SJCRH30 (cell line): ENCODE results near the gene EPS15. TPM values are rescaled to one million over a fixed set of nuclear protein-coding genes. Genes with fewer than 3 reads are reported as not detected.
"Not testable (repeated sequence)": the region's sequence is repeated elsewhere in the genome, so short reads cannot be mapped to it uniquely, and the experiment has no call there.

ENCODE experiments used
- DNase-seq, 2 experiments: peaks; one replicate each; pipeline ENCODE4 v3.0.0-alpha.2; 2015 to 2020
- H3K27ac ChIP-seq: fragments of 250-450 bp; sonication (Bioruptor Pico); 2 replicates; pipeline ENCODE4 v1.5.1; 2020; ENCODE audit warnings: mild to moderate bottlenecking, moderate library complexity
- H3K27me3 ChIP-seq: fragments of 250-450 bp; sonication (Bioruptor Pico); 2 replicates; pipeline ENCODE4 v1.5.1; 2020; ENCODE audit warnings: mild to moderate bottlenecking, moderate library complexity
- H3K36me3 ChIP-seq: fragments of 250-450 bp; sonication (Bioruptor Pico); 2 replicates; pipeline ENCODE4 v1.5.1; 2020; ENCODE audit warnings: mild to moderate bottlenecking, moderate library complexity
- H3K4me1 ChIP-seq: fragments of 250-450 bp; sonication (Bioruptor Pico); 2 replicates; pipeline ENCODE4 v1.5.1; 2020; ENCODE audit warnings: mild to moderate bottlenecking, moderate library complexity
- H3K4me3 ChIP-seq: fragments of 250-450 bp; sonication (Bioruptor Pico); 2 replicates; pipeline ENCODE4 v1.5.1; 2020; ENCODE audit warnings: mild to moderate bottlenecking, moderate library complexity
- H3K9me3 ChIP-seq: fragments of 250-450 bp; sonication (Bioruptor Pico); replicated peaks from 2 replicates; pipeline ENCODE4 v1.5.1; 2020; ENCODE audit warnings: mild to moderate bottlenecking, moderate library complexity
- total RNA-seq: library from RNA; depleted of rRNA; stranded (reverse); fragments of >200 nt; shearing (Covaris generic); gene quantifications from 2 replicates; pipeline ENCODE4 v1.2.3, GENCODE V29; 2014

EPS15 gene
- total RNA-seq, 1 experiment from 2014 or later = 34.7 TPM

GRCh38 chr1:51331206-51332100 is 187.6 kb downstream of the EPS15 start:
- no peaks in the 10 kb centered on the region for H3K36me3 ChIP-seq
- H3K27ac ChIP-seq = no peak overlapping the region
- no peaks in the 10 kb centered on the region for H3K9me3 ChIP-seq
- peaks cover 11% of the 10 kb centered on the region for H3K4me1 ChIP-seq
- H3K4me3 ChIP-seq = no peak overlapping the region
- DNase-seq = peak; percentile 56 to 74
- H3K27me3 ChIP-seq = no peaks in the 10 kb centered on the region

GRCh38 chr1:51330331-51331201 is 188.5 kb downstream of the EPS15 start, which contains the start of gene TTC39A:
TSS of gene TTC39A (minus strand) at chr1:51330562. CDS start at chr1:51330477, 85 bp downstream.
- Histone ChIP-seq H3K4me3 (peak within 1 kb of the TSS; percentile 47), H3K36me3 (no peaks in the 10 kb centered on the region), H3K27ac (no peak within 1 kb of the TSS), H3K27me3 (no peaks in the 10 kb centered on the region), H3K9me3 (no peaks in the 10 kb centered on the region), H3K4me1 (peaks cover 11% of the 10 kb centered on the region)
- DNase-seq = no peak

GRCh38 chr1:51329443-51330325 is 189.4 kb downstream of the EPS15 start:
- Histone ChIP-seq H3K4me3 (no peak overlapping the region), H3K4me1 (peaks cover 11% of the 10 kb centered on the region), H3K27ac (no peak overlapping the region), H3K36me3 (no peaks in the 10 kb centered on the region), H3K9me3 (no peaks in the 10 kb centered on the region), H3K27me3 (no peaks in the 10 kb centered on the region)
- no peak for DNase-seq

- peaks cover 11% of the 10 kb centered on the region for H3K4me1 ChIP-seq
- H3K4me3 ChIP-seq = no peak overlapping the region
- H3K27ac ChIP-seq = no peak overlapping the region
- no peak for DNase-seq
- 0 out of 2 replicates have a peak, but pooled peaks cover 3% of the 10 kb centered on the region for H3K9me3 ChIP-seq
- H3K27me3 ChIP-seq = no peaks in the 10 kb centered on the region
- no peaks in the 10 kb centered on the region for H3K36me3 ChIP-seq
Observed at GRCh38 chr1:51328926-51329325, 190.1 kb downstream of the EPS15 start.

- DNase-seq = no peak
Observed at GRCh38 chr1:51328279-51328678, 190.8 kb downstream of the EPS15 start.

GRCh38 chr1:51327386-51327785 is 191.7 kb downstream of the EPS15 start:
- no peak for DNase-seq
- Histone ChIP-seq H3K27ac (no peak overlapping the region), H3K36me3 (no peaks in the 10 kb centered on the region), H3K27me3 (no peaks in the 10 kb centered on the region), H3K4me3 (no peak overlapping the region), H3K9me3 (0 out of 2 replicates have a peak, but pooled peaks cover 4% of the 10 kb centered on the region), H3K4me1 (peaks cover 11% of the 10 kb centered on the region)

More at GRCh38 chr1:51328279-51328678, 190.8 kb downstream of the EPS15 start:
- no peaks in the 10 kb centered on the region for H3K27me3 ChIP-seq
- H3K36me3 ChIP-seq = no peaks in the 10 kb centered on the region
- no peak overlapping the region for H3K27ac ChIP-seq
- H3K4me3 ChIP-seq = no peak overlapping the region
- H3K4me1 ChIP-seq = peaks cover 11% of the 10 kb centered on the region
- 0 out of 2 replicates have a peak, but pooled peaks cover 4% of the 10 kb centered on the region for H3K9me3 ChIP-seq

GRCh38 chr1:51326839-51327238 is 192.2 kb downstream of the EPS15 start:
- Histone ChIP-seq H3K4me3 (no peak overlapping the region), H3K27ac (no peak overlapping the region), H3K9me3 (0 out of 2 replicates have a peak, but pooled peaks cover 4% of the 10 kb centered on the region), H3K27me3 (no peaks in the 10 kb centered on the region), H3K36me3 (no peaks in the 10 kb centered on the region), H3K4me1 (peaks cover 11% of the 10 kb centered on the region)
- DNase-seq = no peak

GRCh38 chr1:51325878-51326755 is 192.9 kb downstream of the EPS15 start:
- Histone ChIP-seq H3K27ac (no peak overlapping the region), H3K36me3 (no peaks in the 10 kb centered on the region), H3K9me3 (0 out of 2 replicates have a peak, but pooled peaks cover 4% of the 10 kb centered on the region), H3K27me3 (no peaks in the 10 kb centered on the region), H3K4me1 (peaks cover 5% of the 10 kb centered on the region), H3K4me3 (no peak overlapping the region)
- no peak for DNase-seq

GRCh38 chr1:51325391-51325790 is 193.7 kb downstream of the EPS15 start:
- no peaks in the 10 kb centered on the region for H3K4me1 ChIP-seq
- DNase-seq = no peak
- no peak overlapping the region for H3K27ac ChIP-seq
- H3K36me3 ChIP-seq = no peaks in the 10 kb centered on the region
- H3K27me3 ChIP-seq = no peaks in the 10 kb centered on the region
- 0 out of 2 replicates have a peak, but pooled peaks cover 4% of the 10 kb centered on the region for H3K9me3 ChIP-seq
- no peak overlapping the region for H3K4me3 ChIP-seq

- H3K4me1 ChIP-seq, H3K27me3 ChIP-seq, H3K4me3 ChIP-seq, H3K9me3 ChIP-seq, H3K36me3 ChIP-seq, H3K27ac ChIP-seq, DNase-seq: not testable (repeated sequence)
Observed at GRCh38 chr1:51325011-51325385, 194.1 kb downstream of the EPS15 start.

GRCh38 chr1:51324251-51325010 is 194.6 kb downstream of the EPS15 start:
- Histone ChIP-seq H3K4me1 (no peaks in the 10 kb centered on the region), H3K36me3 (no peaks in the 10 kb centered on the region), H3K27me3 (no peaks in the 10 kb centered on the region), H3K27ac (no peak overlapping the region), H3K4me3 (no peak overlapping the region), H3K9me3 (0 out of 2 replicates have a peak, but pooled peaks cover 4% of the 10 kb centered on the region)
- no peak for DNase-seq

- H3K4me1 ChIP-seq = no peaks in the 10 kb centered on the region
- no peak overlapping the region for H3K27ac ChIP-seq
- no peaks in the 10 kb centered on the region for H3K27me3 ChIP-seq
- 0 out of 2 replicates have a peak, but pooled peaks cover 4% of the 10 kb centered on the region for H3K9me3 ChIP-seq
- H3K36me3 ChIP-seq = no peaks in the 10 kb centered on the region
- no peak overlapping the region for H3K4me3 ChIP-seq
- DNase-seq = no peak
Observed at GRCh38 chr1:51323778-51324177, 195.3 kb downstream of the EPS15 start.
